Astrocyte (in vitro differentiated cells and primary cell): ENCODE results near the gene USP31.

Experiments
- EZH2 ChIP-seq: IDR thresholded peaks from 2 replicates; pipeline ENCODE4 v1.6.1; 2012; ENCODE audit warnings: mild to moderate bottlenecking, low read length, inconsistent platforms; ENCODE audit not compliant: insufficient read depth
- TF ChIP-seq, protein P1 (sequence below): IDR thresholded peaks from 2 replicates; pipeline ENCODE4 v1.5.1; 2011; ENCODE audit warnings: low read depth, mild to moderate bottlenecking, inconsistent platforms, low read length, moderate library complexity; ENCODE audit not compliant: insufficient read depth

DNA sequence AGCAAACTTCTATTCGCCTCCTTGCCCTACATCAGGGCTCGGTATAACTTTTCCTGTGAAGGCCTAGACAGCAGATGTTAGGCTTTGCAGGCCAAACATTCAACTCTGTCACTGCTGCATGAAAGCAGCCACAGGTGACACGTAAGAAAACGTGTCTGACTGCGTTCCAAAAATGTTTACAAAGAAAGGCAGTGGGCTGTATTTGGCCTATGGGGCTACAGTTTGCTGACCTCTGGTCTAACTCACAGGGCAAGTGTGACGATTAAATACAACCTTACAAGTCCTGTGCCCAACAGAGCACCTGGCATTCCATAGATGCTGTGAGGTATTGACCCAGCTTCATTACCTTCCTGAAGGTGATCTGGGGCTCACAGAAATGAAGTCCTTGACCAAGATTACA is 79.4 kb downstream of the USP31 start:
- TF ChIP-seq, protein P1, sequence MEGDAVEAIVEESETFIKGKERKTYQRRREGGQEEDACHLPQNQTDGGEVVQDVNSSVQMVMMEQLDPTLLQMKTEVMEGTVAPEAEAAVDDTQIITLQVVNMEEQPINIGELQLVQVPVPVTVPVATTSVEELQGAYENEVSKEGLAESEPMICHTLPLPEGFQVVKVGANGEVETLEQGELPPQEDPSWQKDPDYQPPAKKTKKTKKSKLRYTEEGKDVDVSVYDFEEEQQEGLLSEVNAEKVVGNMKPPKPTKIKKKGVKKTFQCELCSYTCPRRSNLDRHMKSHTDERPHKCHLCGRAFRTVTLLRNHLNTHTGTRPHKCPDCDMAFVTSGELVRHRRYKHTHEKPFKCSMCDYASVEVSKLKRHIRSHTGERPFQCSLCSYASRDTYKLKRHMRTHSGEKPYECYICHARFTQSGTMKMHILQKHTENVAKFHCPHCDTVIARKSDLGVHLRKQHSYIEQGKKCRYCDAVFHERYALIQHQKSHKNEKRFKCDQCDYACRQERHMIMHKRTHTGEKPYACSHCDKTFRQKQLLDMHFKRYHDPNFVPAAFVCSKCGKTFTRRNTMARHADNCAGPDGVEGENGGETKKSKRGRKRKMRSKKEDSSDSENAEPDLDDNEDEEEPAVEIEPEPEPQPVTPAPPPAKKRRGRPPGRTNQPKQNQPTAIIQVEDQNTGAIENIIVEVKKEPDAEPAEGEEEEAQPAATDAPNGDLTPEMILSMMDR = no peak
- no peak for TF ChIP-seq EZH2
